HUES6 (cell line): ENCODE measurements around the gene LUC7L2.
"Not testable (repeated sequence)": the region's sequence is repeated elsewhere in the genome, so short reads cannot be mapped to it uniquely, and the experiment has no call there.

ENCODE experiments used
- H3K27ac ChIP-seq: 2 replicates; pipeline ENCODE4 v1.7.0; 2013; ENCODE audit warnings: low read depth, mild to moderate bottlenecking, low read length, inconsistent platforms
- H3K27me3 ChIP-seq: 2 replicates; pipeline ENCODE4 v1.6.1; 2013; ENCODE audit warnings: low read length; ENCODE audit not compliant: control insufficient read depth, insufficient read depth
- H3K36me3 ChIP-seq: 2 replicates; pipeline ENCODE4 v1.6.1; 2013; ENCODE audit warnings: low read length; ENCODE audit not compliant: control insufficient read depth, insufficient read depth
- H3K4me1 ChIP-seq: 2 replicates; pipeline ENCODE4 v1.6.1; 2013; ENCODE audit warnings: low read length; ENCODE audit not compliant: control insufficient read depth, insufficient read depth
- H3K4me3 ChIP-seq: 2 replicates; pipeline ENCODE4 v1.5.1; 2013; ENCODE audit warnings: low read depth, low read length
- H3K9ac ChIP-seq: one replicate; pipeline ENCODE4 v1.6.1; 2013; ENCODE audit warnings: mild to moderate bottlenecking, low read length
- H3K9me3 ChIP-seq: 2 replicates; pipeline ENCODE4 v1.6.1; 2013; ENCODE audit warnings: low read depth, low read length; ENCODE audit not compliant: control insufficient read depth, insufficient read depth

The LUC7L2 gene, protein sequence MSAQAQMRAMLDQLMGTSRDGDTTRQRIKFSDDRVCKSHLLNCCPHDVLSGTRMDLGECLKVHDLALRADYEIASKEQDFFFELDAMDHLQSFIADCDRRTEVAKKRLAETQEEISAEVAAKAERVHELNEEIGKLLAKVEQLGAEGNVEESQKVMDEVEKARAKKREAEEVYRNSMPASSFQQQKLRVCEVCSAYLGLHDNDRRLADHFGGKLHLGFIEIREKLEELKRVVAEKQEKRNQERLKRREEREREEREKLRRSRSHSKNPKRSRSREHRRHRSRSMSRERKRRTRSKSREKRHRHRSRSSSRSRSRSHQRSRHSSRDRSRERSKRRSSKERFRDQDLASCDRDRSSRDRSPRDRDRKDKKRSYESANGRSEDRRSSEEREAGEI

DNA sequence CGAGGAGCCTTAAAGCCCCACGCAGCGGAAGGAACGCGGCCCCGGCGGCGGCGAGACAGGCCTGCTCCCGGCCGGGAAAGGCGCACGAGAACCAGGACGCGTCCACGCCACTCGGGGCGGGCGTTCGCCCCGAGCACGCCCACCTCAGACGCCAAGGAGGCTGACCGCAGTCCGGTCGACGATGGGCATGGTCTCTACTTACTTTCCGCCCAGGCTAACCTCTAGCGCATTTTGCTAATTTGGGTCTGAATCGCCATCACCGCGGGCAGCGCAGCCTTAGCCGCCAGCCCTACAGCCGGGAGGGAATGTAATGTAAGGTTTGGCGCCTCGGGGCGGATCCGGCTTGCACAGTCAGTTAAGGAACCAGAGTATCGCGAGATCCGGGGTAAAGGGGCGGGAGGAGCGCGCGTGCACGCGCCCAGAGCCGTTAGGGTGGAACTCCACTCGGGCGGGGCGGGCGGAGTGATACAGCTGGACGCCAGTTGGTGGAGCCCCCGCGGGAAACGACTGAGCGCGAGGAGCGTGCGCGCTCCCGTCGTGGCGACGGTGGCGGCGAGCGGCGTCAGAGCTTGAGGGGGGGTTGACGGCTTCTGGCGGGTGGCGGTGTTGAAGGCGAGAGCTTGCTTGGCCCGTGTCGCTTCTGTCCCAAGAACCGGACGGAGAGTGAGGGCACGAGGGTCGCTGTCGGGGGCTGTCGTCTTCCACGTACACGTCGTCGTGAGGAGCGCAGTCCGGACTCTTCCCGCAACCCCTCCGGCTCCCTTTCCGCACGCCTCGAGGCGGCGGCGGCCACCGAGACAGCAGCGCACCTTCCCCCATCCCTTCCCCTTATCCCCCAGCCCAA is at the start of gene LUC7L2:
TSS of gene LUC7L2 (plus strand) at position 529 of the 844 bp plus-strand sequence. CDS start 368 bp downstream, outside the sequence.
- Histone ChIP-seq H3K36me3 (peaks cover 5% of the 10 kb centered on the region; the same call in 1 of the 2 replicates), H3K27ac (peak within 1 kb of the TSS; percentile 90), H3K9ac (peak within 1 kb of the TSS; percentile 98), H3K9me3 (no peaks in the 10 kb centered on the region), H3K27me3 (no peaks in the 10 kb centered on the region), H3K4me1 (peaks cover 13% of the 10 kb centered on the region), H3K4me3 (peak within 1 kb of the TSS; percentile 99)

DNA sequence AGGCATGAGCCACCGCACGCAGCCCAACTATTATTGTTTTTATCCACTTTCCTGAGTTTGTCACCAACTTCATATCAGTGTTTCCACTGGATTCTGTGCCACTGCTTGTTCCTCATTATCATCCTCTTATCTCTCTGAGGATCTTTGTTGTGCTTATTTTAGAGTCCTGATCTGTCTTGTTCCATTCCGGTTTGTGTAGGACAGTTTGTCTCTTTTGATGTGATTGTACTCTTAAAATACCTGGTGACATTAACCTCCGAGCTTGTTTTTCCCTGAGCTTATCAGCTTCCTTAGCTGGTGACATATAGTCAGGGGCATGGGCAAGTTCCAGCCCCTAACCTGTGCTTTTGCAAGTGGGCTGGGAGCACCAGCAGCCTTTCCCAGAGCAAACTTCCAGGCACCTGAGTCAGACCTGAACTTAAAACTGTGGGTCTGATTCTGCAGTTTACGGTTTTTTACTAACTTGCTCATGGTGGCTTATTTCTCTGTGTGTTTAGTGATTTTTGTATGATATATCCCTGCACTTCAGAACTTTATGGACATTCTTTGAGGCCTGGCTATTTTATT is 41.7 kb upstream of the LUC7L2 start:
- H3K36me3 ChIP-seq, result no peaks in the 10 kb centered on the region
- no peaks in the 10 kb centered on the region; the same call in 1 of the 2 replicates for H3K4me1 ChIP-seq
- no peaks in the 10 kb centered on the region for H3K27me3 ChIP-seq
- H3K27ac ChIP-seq, result no peak overlapping the region
- no peak overlapping the region for H3K9ac ChIP-seq
- H3K9me3 ChIP-seq, result no peaks in the 10 kb centered on the region
- H3K4me3 ChIP-seq, result no peak overlapping the region

DNA sequence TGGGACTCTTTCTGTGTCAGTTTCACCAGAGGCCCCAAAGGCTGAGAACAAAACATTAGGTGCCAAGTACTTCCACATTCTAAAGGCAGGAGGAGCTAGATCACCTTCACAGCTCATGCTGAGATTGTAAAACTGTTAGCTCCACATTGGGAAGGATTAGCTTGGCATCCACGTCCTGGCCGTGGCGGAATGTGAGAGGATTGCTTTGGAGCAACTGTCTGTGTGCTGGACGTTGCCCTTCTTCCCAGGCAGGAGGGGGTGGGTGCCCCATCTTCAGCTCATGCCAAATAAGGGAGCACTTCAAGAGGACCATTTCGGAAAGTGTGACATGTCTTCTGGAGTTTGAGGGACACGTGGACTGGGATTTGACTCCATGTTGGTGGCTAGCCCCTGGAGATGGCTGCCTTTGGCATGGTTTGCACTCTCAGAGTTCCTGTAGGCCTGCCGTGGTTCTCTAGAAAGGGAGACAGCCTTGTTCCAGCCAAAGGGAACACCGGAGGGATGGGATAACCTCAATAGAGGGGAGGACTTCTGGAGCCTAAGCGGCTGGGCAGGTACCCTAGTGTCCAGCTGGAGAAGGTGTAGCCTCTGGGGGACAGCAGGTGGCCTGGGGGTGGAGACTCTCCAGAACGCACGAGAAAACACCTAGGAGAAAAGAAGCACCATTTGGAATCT is 38.5 kb upstream of the LUC7L2 start:
- no peak overlapping the region for H3K9ac ChIP-seq
- H3K36me3 ChIP-seq, result no peaks in the 10 kb centered on the region
- no peak overlapping the region for H3K4me3 ChIP-seq
- H3K9me3 ChIP-seq, result no peaks in the 10 kb centered on the region
- H3K4me1 ChIP-seq, result no peaks in the 10 kb centered on the region; the same call in 1 of the 2 replicates
- H3K27ac ChIP-seq, result no peak overlapping the region
- H3K27me3 ChIP-seq, result no peaks in the 10 kb centered on the region

DNA sequence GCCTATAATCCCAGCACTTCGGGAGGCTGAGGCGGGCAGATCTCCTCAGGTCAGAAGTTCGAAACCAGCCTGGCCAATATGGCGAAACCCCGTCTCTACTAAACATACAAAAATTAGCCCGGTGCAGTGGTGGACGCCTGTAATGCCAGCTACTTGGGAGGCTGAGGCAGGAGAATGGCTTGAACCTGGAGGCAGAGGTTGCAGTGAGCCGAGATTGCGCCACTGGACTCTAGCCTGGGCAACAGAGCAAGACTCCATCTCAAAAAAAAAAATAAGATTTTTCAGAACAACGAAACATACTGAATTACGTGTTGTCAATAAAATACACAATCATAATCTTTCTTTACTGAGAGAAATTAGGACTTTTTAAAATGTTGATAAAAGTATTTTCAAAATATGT is 35.0 kb upstream of the LUC7L2 start:
- H3K36me3 ChIP-seq, H3K4me1 ChIP-seq, H3K27ac ChIP-seq, H3K4me3 ChIP-seq, H3K27me3 ChIP-seq, H3K9me3 ChIP-seq, H3K9ac ChIP-seq: not testable (repeated sequence)

DNA sequence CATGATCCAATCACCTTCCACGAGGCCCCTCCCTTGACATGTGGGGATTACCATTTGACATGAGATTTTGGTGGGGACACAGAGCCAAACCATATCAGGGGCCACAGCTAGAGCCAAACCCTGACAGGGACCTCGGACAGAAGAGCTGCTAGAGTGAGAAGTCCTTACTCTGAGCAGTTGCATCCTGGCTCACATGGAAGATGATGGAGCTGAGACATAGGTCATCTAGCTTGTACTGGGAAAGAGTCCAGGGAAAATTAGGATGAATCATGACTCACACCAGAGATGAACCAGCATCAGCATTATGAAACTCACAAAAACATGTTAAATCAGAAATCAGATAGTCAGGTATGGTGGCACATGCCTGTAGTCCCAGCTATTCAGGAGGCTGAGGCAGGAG is 31.3 kb upstream of the LUC7L2 start:
- Histone ChIP-seq H3K27ac (no peak overlapping the region), H3K9ac (no peak overlapping the region), H3K36me3 (no peaks in the 10 kb centered on the region), H3K9me3 (no peaks in the 10 kb centered on the region), H3K4me1 (no peaks in the 10 kb centered on the region), H3K4me3 (no peak overlapping the region), H3K27me3 (no peaks in the 10 kb centered on the region)

DNA sequence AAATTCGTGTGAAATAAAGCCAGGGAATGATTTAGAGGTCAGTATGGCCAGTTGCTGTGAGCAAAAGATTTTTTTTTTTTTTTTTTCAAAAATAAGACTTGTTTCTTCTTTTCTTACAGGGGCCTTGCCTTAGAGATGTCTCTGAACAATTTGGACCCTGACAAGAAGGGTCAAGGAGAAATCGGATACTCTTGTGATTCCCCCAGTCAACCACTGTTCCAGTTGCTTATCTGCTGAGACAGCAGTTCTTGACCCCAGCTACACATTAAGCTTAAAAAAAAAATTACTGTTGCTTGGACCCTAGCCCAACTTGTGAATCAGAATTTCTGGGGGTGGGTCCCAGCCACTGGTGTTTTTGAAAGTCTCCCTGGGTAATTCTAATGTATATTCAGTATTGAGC is 30.6 kb upstream of the LUC7L2 start:
- Histone ChIP-seq H3K36me3 (no peaks in the 10 kb centered on the region), H3K4me3 (no peak overlapping the region), H3K27ac (no peak overlapping the region), H3K9ac (no peak overlapping the region), H3K27me3 (no peaks in the 10 kb centered on the region), H3K4me1 (no peaks in the 10 kb centered on the region), H3K9me3 (no peaks in the 10 kb centered on the region)

DNA sequence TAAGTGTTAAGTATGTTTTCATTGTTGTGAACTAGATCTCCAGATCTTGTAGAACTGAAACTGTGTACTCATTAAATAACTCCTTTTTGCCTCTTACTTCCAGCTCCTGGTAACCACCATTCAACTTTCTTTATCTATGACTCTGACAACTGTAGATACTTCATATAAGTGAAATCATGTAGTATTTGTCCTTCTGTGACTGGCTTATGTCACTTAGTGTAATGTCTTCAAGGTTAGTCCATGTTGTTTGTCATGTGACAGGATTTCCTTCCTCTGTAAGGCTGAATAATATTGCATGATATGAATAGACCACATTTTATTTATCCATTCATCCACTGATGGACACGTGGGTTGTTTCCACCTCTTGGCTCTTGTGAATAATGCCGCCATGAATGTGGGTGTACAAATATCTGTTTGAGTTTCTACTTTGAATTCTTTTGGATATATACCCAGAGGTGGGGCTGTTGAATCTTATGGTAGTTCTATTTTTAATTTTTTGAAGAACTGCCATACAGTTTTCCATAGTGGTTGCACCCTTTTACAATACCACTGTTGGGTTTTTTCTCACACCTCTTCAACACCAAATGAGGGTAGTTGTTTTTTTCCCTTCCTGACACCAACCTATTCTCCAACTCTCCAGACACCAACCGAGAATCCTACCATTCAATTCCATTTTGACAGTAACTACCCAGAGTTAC is 29.2 kb upstream of the LUC7L2 start:
- no peaks in the 10 kb centered on the region for H3K4me1 ChIP-seq
- no peaks in the 10 kb centered on the region for H3K36me3 ChIP-seq
- H3K4me3 ChIP-seq, result no peak overlapping the region
- no peaks in the 10 kb centered on the region for H3K27me3 ChIP-seq
- H3K27ac ChIP-seq, result no peak overlapping the region
- no peaks in the 10 kb centered on the region for H3K9me3 ChIP-seq
- H3K9ac ChIP-seq, result no peak overlapping the region

DNA sequence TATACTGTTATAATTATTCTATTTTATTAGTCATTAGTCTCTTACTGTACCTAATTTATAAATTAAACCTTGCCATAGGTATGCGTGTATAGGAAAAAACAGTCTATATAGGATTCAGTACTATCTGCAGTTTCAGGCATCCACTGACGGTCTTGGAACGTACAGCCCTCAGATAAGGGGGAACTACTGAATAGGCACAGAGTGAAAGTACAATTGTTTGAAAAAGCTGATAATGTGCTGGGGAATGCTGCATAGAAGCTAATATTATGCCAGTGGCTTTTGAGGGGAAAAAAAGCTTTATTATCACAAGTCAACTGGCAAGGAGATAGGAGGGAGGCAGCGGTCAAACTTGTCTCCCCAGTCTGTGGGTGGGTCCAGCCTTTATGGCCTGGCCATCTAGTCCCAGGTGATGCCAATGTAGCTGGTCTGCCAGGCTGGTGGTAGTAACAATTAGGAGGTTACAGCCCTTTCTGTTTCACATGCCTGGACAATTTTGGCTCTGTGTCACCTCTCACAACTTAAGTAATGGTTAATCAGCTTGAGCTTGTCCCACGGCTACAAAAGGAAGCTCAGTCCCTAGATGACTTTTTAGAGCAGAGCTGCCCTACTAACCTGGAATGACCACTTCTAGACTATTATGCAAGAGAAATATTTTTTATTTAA is 26.9 kb upstream of the LUC7L2 start:
- Histone ChIP-seq H3K4me1 (no peaks in the 10 kb centered on the region), H3K9ac (no peak overlapping the region), H3K36me3 (no peaks in the 10 kb centered on the region), H3K4me3 (no peak overlapping the region), H3K27ac (no peak overlapping the region), H3K27me3 (no peaks in the 10 kb centered on the region), H3K9me3 (no peaks in the 10 kb centered on the region)

DNA sequence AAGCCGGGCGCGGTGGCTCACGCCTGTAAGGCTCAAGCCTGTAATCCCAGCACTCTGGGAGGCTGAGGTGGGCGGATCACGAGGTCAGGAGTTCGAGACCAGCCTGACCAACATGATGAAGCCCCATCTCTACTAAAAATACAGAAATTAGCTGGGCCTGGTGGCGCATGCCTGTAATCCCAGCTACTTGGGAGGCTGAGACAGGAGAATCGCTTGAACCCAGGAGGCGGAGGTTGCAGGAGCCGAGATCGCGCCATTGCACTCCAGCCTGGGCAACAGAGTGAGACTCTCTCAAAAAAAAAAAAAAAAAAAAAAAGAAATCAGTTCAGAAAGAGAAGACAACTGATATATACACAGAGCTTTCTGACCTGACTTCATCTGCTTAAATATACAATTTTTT is 26.3 kb upstream of the LUC7L2 start:
- H3K27ac ChIP-seq, H3K9ac ChIP-seq, H3K4me3 ChIP-seq, H3K27me3 ChIP-seq, H3K9me3 ChIP-seq, H3K4me1 ChIP-seq, H3K36me3 ChIP-seq: not testable (repeated sequence)
